ENCODE results near the gene LY6G6F. TPM values are rescaled to one million over a fixed set of nuclear protein-coding genes. Genes with fewer than 3 reads are reported as not detected.

Gene LY6G6F
- total and polyA plus RNA-seq, 2 of the 13 experiments (the other 11 are each of a cell fraction or from before 2014, with no cell fraction given) = not detected

DNA sequence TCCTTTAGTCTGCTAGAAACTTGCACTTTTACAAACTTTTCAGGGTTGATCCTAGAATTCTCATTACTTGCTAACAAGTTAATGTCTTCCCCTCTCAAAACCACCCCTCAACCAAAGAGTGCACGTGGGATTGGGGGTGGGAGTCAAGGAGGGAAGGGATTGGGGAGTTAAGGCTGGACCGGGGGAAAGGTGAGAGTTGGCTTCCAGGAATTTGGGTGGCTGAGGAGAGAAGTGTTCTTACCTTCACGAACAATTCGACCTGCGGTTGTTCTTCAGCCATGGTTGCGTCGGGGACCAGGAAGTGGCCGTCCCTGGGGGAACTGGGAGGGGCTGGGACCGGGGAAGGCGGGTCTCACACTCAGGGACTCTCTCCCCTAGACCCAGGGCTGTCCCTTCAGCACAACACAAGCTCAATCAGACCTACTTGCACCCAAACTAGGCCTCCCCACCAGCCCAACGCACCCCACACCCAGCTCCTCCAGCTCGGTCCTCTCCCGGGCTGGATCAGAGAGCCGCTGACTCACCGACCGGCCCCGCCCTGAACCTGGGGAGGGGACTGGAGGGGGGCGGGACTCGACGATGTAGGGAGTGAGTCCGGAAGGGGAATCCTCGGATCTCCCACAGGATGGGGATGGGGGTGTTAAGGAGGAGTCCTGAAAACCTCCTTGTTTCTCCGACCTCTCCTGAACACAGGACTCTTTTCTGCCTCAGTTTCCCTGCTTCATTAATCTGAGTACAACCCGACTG lies 29.5 kb downstream of the LY6G6F start, which contains the start of gene CLIC1 (continued):
- TF ChIP-seq, protein P1, sequence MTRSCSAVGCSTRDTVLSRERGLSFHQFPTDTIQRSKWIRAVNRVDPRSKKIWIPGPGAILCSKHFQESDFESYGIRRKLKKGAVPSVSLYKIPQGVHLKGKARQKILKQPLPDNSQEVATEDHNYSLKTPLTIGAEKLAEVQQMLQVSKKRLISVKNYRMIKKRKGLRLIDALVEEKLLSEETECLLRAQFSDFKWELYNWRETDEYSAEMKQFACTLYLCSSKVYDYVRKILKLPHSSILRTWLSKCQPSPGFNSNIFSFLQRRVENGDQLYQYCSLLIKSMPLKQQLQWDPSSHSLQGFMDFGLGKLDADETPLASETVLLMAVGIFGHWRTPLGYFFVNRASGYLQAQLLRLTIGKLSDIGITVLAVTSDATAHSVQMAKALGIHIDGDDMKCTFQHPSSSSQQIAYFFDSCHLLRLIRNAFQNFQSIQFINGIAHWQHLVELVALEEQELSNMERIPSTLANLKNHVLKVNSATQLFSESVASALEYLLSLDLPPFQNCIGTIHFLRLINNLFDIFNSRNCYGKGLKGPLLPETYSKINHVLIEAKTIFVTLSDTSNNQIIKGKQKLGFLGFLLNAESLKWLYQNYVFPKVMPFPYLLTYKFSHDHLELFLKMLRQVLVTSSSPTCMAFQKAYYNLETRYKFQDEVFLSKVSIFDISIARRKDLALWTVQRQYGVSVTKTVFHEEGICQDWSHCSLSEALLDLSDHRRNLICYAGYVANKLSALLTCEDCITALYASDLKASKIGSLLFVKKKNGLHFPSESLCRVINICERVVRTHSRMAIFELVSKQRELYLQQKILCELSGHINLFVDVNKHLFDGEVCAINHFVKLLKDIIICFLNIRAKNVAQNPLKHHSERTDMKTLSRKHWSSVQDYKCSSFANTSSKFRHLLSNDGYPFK (CRISPR knock-in tag; IDR thresholded peaks at IDR 0.05; ENCODE audit: borderline replicate concordance) = 0 out of 2 replicates have a peak, but pooled peaks have one; percentile 22
- TF ChIP-seq KDM1A (CRISPR knock-in tag; IDR thresholded peaks at IDR 0.05) (peak; percentile 30; the same call in 1 of the 2 replicates), PHB2 (IDR thresholded peaks at IDR 0.05; ENCODE audit: partially characterized antibody) (no peak), ZNF546 (CRISPR knock-in tag; conservative IDR thresholded peaks at IDR 0.05) (peak; percentile 91), HDAC6 (IDR thresholded peaks at IDR 0.05; ENCODE audit: low read depth, low read length) (no peak), ZNF720 (CRISPR knock-in tag; IDR thresholded peaks at IDR 0.05) (no peak; the same call in 1 of the 2 replicates), TMF1 (CRISPR knock-in tag; IDR thresholded peaks at IDR 0.05; ENCODE audit: low read depth) (no peak), ZNF333 (CRISPR knock-in tag; IDR thresholded peaks at IDR 0.05; ENCODE audit: borderline replicate concordance) (no peak; the same call in 1 of the 2 replicates), ZNF687 (CRISPR knock-in tag; IDR thresholded peaks at IDR 0.05) (peak; percentile 88), ZBTB26 (CRISPR knock-in tag; IDR thresholded peaks at IDR 0.05; ENCODE audit: borderline replicate concordance) (peak; percentile 65; the same call in 1 of the 2 replicates), ZMYM4 (CRISPR knock-in tag; IDR thresholded peaks at IDR 0.05) (peak; percentile 71), ZNF292 (CRISPR knock-in tag; IDR thresholded peaks at IDR 0.05; ENCODE audit: borderline replicate concordance, low read depth) (no peak; the same call in 1 of the 2 replicates)
- TF ChIP-seq, protein P2, sequence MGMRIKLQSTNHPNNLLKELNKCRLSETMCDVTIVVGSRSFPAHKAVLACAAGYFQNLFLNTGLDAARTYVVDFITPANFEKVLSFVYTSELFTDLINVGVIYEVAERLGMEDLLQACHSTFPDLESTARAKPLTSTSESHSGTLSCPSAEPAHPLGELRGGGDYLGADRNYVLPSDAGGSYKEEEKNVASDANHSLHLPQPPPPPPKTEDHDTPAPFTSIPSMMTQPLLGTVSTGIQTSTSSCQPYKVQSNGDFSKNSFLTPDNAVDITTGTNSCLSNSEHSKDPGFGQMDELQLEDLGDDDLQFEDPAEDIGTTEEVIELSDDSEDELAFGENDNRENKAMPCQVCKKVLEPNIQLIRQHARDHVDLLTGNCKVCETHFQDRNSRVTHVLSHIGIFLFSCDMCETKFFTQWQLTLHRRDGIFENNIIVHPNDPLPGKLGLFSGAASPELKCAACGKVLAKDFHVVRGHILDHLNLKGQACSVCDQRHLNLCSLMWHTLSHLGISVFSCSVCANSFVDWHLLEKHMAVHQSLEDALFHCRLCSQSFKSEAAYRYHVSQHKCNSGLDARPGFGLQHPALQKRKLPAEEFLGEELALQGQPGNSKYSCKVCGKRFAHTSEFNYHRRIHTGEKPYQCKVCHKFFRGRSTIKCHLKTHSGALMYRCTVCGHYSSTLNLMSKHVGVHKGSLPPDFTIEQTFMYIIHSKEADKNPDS (CRISPR knock-in tag; IDR thresholded peaks at IDR 0.05) = no peak
- TF ChIP-seq, protein P3, sequence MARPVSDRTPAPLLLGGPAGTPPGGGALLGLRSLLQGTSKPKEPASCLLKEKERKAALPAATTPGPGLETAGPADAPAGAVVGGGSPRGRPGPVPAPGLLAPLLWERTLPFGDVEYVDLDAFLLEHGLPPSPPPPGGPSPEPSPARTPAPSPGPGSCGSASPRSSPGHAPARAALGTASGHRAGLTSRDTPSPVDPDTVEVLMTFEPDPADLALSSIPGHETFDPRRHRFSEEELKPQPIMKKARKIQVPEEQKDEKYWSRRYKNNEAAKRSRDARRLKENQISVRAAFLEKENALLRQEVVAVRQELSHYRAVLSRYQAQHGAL (CRISPR knock-in tag; IDR thresholded peaks at IDR 0.05; ENCODE audit: not compliant biosample characterization) = no peak
